Stimulated activated CD4-positive, alpha-beta T cell treated with anti-CD3 and anti-CD28 coated beads, Interleukin-1b, Interleukin-23, amount 100 ng/mL, for 48 hours (primary cell): ENCODE results near the gene UBA6.

Source experiments
- DNase-seq: peaks from one replicate; pipeline ENCODE4 v3.0.0-alpha.2; 2020

The UBA6 gene

DNA sequence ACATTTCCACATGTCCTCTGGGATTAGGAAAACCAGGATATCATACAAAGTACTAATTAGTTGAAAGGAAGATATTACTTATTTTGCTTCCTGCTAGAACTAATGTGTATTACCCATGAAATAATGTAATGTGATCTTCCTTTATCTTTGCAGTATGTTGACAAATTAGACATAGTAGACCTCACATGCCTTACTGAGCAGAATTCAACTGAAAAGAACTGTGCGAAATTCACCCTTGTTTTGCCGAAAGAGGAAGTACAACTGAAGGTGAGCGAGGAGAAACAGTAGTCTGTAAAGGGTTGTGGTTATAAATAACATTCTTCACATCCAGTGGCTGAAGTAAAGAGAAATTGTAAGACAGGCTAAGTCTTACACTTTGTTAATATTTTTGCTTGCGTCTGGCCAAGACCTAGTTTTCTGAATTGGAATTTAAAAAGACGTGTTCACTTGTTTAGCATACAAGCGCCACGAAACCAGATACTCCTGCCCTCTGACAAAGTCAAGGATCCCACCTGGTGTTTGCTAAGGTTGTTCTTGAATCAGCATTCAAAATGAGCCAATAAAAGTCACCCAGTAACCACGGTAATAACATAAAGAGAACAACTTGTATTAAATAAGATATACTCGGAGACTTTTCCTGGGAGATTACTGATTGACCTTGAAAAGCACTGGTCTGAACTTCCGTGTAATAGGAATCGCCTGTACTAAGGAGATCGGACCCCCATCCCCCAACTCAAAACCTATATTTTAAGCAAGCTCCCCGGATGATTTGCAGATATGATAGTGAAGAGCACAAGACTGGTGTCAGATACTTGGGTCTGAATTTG, 125.5 kb downstream of the UBA6 start:
- DNase-seq: no peak

- DNase-seq: no peak
These were observed 127.8 kb downstream of the UBA6 start for GRCh38 chr4:67573193-67573592.

- DNase-seq: no peak
These were observed 129.0 kb downstream of the UBA6 start for GRCh38 chr4:67571975-67572374.

GRCh38 chr4:67570537-67570936, 130.4 kb downstream of the UBA6 start:
- no peak for DNase-seq

GRCh38 chr4:67568820-67569219, 132.1 kb downstream of the UBA6 start:
- DNase-seq: no peak

DNA sequence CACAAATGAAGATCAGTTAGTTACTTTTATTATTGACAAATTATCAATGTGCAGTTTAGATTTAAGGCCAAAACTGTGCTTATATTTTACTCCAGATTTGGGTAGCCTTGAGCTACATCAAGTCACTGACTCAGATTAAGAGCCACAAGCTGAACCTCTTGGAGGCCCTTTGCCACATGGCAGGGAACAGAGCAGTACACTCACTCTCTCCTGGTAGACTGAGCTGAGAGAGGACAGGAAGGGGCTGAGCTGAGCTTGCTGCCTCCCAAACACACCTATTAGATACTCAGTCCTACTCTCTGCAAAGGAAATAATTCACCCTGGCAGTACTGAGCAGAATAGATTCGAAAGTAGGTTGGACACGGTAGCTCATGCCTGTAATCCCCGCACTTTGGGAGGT, 134.6 kb downstream of the UBA6 start:
- DNase-seq: peak; percentile 39

DNA sequence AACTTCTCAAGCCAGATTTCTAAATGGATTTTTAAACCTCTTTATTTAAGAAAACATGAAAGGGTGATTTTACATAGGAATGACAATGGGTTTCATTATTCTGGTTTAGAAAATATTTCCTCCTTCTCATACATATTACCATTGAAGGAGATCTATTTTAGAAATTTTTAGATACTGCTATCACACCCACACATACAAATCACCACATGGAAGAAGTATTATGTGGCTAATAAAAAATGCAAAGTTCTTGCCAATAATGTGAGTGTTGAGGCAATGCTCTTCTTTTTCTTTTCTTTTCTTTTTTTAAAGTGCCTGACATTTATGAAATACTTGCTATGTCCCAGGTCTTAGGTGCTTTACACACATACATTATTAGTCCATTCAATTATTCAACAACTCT, 135.7 kb downstream of the UBA6 start:
- DNase-seq: no peak
